H9 (cell line): Measurements from ENCODE around the gene SYT7. TPM values are rescaled to one million over a fixed set of nuclear protein-coding genes. Genes with fewer than 3 reads are reported as not detected.
A peak's percentile ranks its signal among the peaks of the same experiment; 100 is the strongest.

ENCODE experiments used
- DNase-seq: peaks from one replicate; pipeline ENCODE4 v3.0.0-alpha.2; 2017
- H2AFZ ChIP-seq: one replicate; pipeline ENCODE4 v1.6.1; 2013; ENCODE audit warnings: mild to moderate bottlenecking, low read length, control low read depth, moderate library complexity
- H2AK5ac ChIP-seq: 2 replicates; pipeline ENCODE4 v1.6.1; 2013; ENCODE audit warnings: low read length, control low read depth, mixed read lengths; ENCODE audit not compliant: insufficient read length
- H2BK120ac ChIP-seq: one replicate; pipeline ENCODE4 v1.6.1; 2013; ENCODE audit warnings: low read depth, mild to moderate bottlenecking, low read length, control low read depth, inconsistent platforms; ENCODE audit not compliant: poor library complexity, severe bottlenecking
- H2BK12ac ChIP-seq: 2 replicates; pipeline ENCODE4 v1.6.1; 2013; ENCODE audit warnings: low read length, control low read depth, mixed read lengths, low read depth; ENCODE audit not compliant: insufficient read length
- H2BK15ac ChIP-seq: 2 replicates; pipeline ENCODE4 v1.6.1; 2013; ENCODE audit warnings: low read depth, low read length, control low read depth
- H2BK20ac ChIP-seq: one replicate; pipeline ENCODE4 v1.6.1; 2013; ENCODE audit warnings: low read depth, mild to moderate bottlenecking, low read length, control low read depth, inconsistent platforms; ENCODE audit not compliant: poor library complexity, severe bottlenecking
- H2BK5ac ChIP-seq: 2 replicates; pipeline ENCODE4 v1.6.1; 2013; ENCODE audit warnings: low read length, control low read depth, mixed read lengths; ENCODE audit not compliant: insufficient read length
- H3K14ac ChIP-seq: 2 replicates; pipeline ENCODE4 v1.6.1; 2013; ENCODE audit warnings: low read length, control low read depth; ENCODE audit not compliant: insufficient read depth
- H3K18ac ChIP-seq: 2 replicates; pipeline ENCODE4 v1.6.1; 2013; ENCODE audit warnings: low read depth, mild to moderate bottlenecking, mixed read lengths, low read length, control low read depth; ENCODE audit not compliant: insufficient read length
- H3K23ac ChIP-seq: 2 replicates; pipeline ENCODE4 v1.6.1; 2013; ENCODE audit warnings: low read length, control low read depth, mixed read lengths, low read depth; ENCODE audit not compliant: insufficient read length
- H3K23me2 ChIP-seq: 2 replicates; pipeline ENCODE4 v1.6.1; 2013; ENCODE audit warnings: low read depth, mild to moderate bottlenecking, mixed read lengths, low read length, control low read depth; ENCODE audit not compliant: insufficient read length, poor library complexity, severe bottlenecking
- H3K27ac ChIP-seq: 2 replicates; pipeline ENCODE4 v1.5.1; 2013; ENCODE audit warnings: low read length, control low read depth, mixed read lengths, low read depth; ENCODE audit not compliant: insufficient read length
- H3K27me3 ChIP-seq: 2 replicates; pipeline ENCODE4 v1.6.1; 2013; ENCODE audit warnings: low read length, control low read depth, inconsistent platforms; ENCODE audit not compliant: insufficient read depth
- H3K4ac ChIP-seq: 2 replicates; pipeline ENCODE4 v1.6.1; 2013; ENCODE audit warnings: low read depth, mild to moderate bottlenecking, control low read depth, inconsistent platforms, low read length, moderate library complexity
- H3K4me1 ChIP-seq: 2 replicates; pipeline ENCODE4 v1.6.1; 2013; ENCODE audit warnings: low read length, control low read depth, inconsistent platforms; ENCODE audit not compliant: insufficient read depth
- H3K4me2 ChIP-seq: 2 replicates; pipeline ENCODE4 v1.6.1; 2013; ENCODE audit warnings: low read length, control low read depth, mixed read lengths; ENCODE audit not compliant: insufficient read length, insufficient read depth
- H3K56ac ChIP-seq: 2 replicates; pipeline ENCODE4 v1.6.1; 2013; ENCODE audit warnings: low read depth, mild to moderate bottlenecking, mixed read lengths, low read length, control low read depth; ENCODE audit not compliant: insufficient read length
- H3K79me1 ChIP-seq: 2 replicates; pipeline ENCODE4 v1.6.1; 2013; ENCODE audit warnings: low read depth, mild to moderate bottlenecking, moderate library complexity, low read length, control low read depth, inconsistent platforms; ENCODE audit not compliant: insufficient read depth, poor library complexity, severe bottlenecking
- H3K79me2 ChIP-seq: 2 replicates; pipeline ENCODE4 v1.6.1; 2013; ENCODE audit warnings: low read length, control low read depth, inconsistent platforms; ENCODE audit not compliant: insufficient read depth
- H3K9ac ChIP-seq: 2 replicates; pipeline ENCODE4 v1.6.1; 2013; ENCODE audit warnings: low read length, control low read depth, mixed read lengths; ENCODE audit not compliant: insufficient read length; ENCODE audit errors: extremely low read depth
- H3K9me3 ChIP-seq: one replicate; pipeline ENCODE4 v1.6.1; 2013; ENCODE audit warnings: low read depth, low read length, inconsistent platforms; ENCODE audit not compliant: control insufficient read depth
- H3T11ph ChIP-seq: one replicate; pipeline ENCODE4 v1.6.1; 2013; ENCODE audit warnings: mild to moderate bottlenecking, low read length, control low read depth, inconsistent platforms
- H4K20me1 ChIP-seq: one replicate; pipeline ENCODE4 v1.6.1; 2013; ENCODE audit not compliant: control insufficient read depth, insufficient read length, insufficient read depth
- H4K5ac ChIP-seq: 2 replicates; pipeline ENCODE4 v1.6.1; 2013; ENCODE audit warnings: low read depth, mild to moderate bottlenecking, mixed read lengths, low read length, control low read depth; ENCODE audit not compliant: insufficient read length
- H4K8ac ChIP-seq: replicated peaks from 2 replicates; pipeline ENCODE4 v1.6.1; 2013; ENCODE audit warnings: low read length, control low read depth, mixed read lengths, low read depth; ENCODE audit not compliant: insufficient read length
- H4K91ac ChIP-seq: 2 replicates; pipeline ENCODE4 v1.6.1; 2013; ENCODE audit warnings: low read depth, mild to moderate bottlenecking, moderate library complexity, mixed read lengths, low read length, control low read depth; ENCODE audit not compliant: insufficient read length
- H3K27ac Mint-ChIP-seq, 3 experiments: 2 replicates in 2 of 3; 3 replicates in 1 of 3; pipeline ENCODE4 v1.8.0; 2020 to 2021; ENCODE audit warnings: mixed read lengths in 3 of 3, mild to moderate bottlenecking in 1 of 3, moderate library complexity in 1 of 3
- H3K27me3 Mint-ChIP-seq: 2 replicates; pipeline ENCODE4 v1.8.0; 2021; ENCODE audit warnings: low read depth, mild to moderate bottlenecking, moderate library complexity, mixed read lengths
- H3K36me3 Mint-ChIP-seq, 3 experiments: 2 replicates in 2 of 3; 3 replicates in 1 of 3; pipeline ENCODE4 v1.8.0; 2020 to 2021; ENCODE audit warnings: low read depth in 3 of 3, mixed read lengths in 3 of 3; ENCODE audit not compliant: insufficient read depth in 1 of 3
- H3K4me1 Mint-ChIP-seq, 2 experiments: 2 replicates each; pipeline ENCODE4 v1.8.0; 2020; ENCODE audit warnings: mixed read lengths in 2 of 2
- H3K4me3 Mint-ChIP-seq, 2 experiments: 2 replicates in 1 of 2; 3 replicates in 1 of 2; pipeline ENCODE4 v1.8.0; 2020 to 2021; ENCODE audit warnings: mild to moderate bottlenecking in 2 of 2, mixed read lengths in 2 of 2, moderate library complexity in 1 of 2
- H3K9me3 Mint-ChIP-seq, 2 experiments: 2 replicates in 1 of 2; 3 replicates in 1 of 2; pipeline ENCODE4 v1.8.0; 2020; ENCODE audit warnings: mild to moderate bottlenecking in 2 of 2, mixed read lengths in 2 of 2, moderate library complexity in 1 of 2
- CTCF ChIP-seq: fragments of 200-600 bp; sonication (generic); conservative IDR thresholded peaks from 3 replicates; pipeline ENCODE4 v1.8.0; 2021; ENCODE audit warnings: antibody characterized with exemption, mild to moderate bottlenecking
- WGBS: extraction: QIAGEN DNeasy Blood & Tissue Kit; methylation state at CpG from one replicate; pipeline ENCODE4 v1.1.7; 2013; ENCODE audit warnings: missing lambda C conversion rate, low lambda C conversion rate, mixed read lengths; ENCODE audit not compliant: insufficient read length; ENCODE audit errors: extremely low coverage; 5-methylcytosine and 5-hydroxymethylcytosine counted together
- total RNA-seq: library from RNA; stranded (reverse); gene quantifications from 2 replicates; pipeline ENCODE4 v1.2.1, GENCODE V29; 2021

Gene SYT7
- total RNA-seq, 1 experiment from 2014 or later = 8.8 TPM

GRCh38 chr11:61586792-61587430 lies 6.0 kb upstream of the SYT7 start:
- H3K27ac ChIP-seq = no peak overlapping the region
- H3T11ph ChIP-seq = no peak overlapping the region
- Mint-ChIP-seq H3K4me3 (peak overlapping the region; percentile 55 to 60), H3K36me3 (no peaks in the 10 kb centered on the region), H3K27me3 (peaks cover 81% of the 10 kb centered on the region), H3K9me3 (no peaks in the 10 kb centered on the region; a peak in 2 of 5 replicates), H3K4me1 (peaks cover 33 to 50% of the 10 kb centered on the region in 2 experiments), H3K27ac (peak overlapping the region in 1 of 3 experiments; percentile 25; a peak in 1 of 7 replicates)
- no peak overlapping the region for H2BK120ac ChIP-seq
- no peak overlapping the region for H2BK5ac ChIP-seq
- no peak overlapping the region for H4K8ac ChIP-seq
- DNase-seq = no peak
- no peak overlapping the region for H3K9ac ChIP-seq
- peaks cover 4% of the 10 kb centered on the region; the same call in 1 of the 2 replicates for H3K27me3 ChIP-seq
- H3K23me2 ChIP-seq = peaks cover 17% of the 10 kb centered on the region
- H2BK20ac ChIP-seq = no peak overlapping the region
- H2BK12ac ChIP-seq = no peak overlapping the region
- no peaks in the 10 kb centered on the region for H4K20me1 ChIP-seq
- H2AK5ac ChIP-seq = no peak overlapping the region
- no peaks in the 10 kb centered on the region for H3K79me1 ChIP-seq
- WGBS = no CpG with 5 or more reads among the region's 13 CpGs
- H3K14ac ChIP-seq = no peak overlapping the region
- no peaks in the 10 kb centered on the region for H3K9me3 ChIP-seq
- H2BK15ac ChIP-seq = peak overlapping the region; percentile 32; the same call in 1 of the 2 replicates
- H3K79me2 ChIP-seq = no peaks in the 10 kb centered on the region
- no peak overlapping the region for H4K5ac ChIP-seq
- TF ChIP-seq CTCF = no peak
- no peak overlapping the region for H3K56ac ChIP-seq
- no peak overlapping the region for H4K91ac ChIP-seq
- no peak overlapping the region for H3K23ac ChIP-seq
- no peak overlapping the region; the same call in 1 of the 2 replicates for H3K4ac ChIP-seq
- peak overlapping the region; percentile 82 for H3K4me2 ChIP-seq
- H3K18ac ChIP-seq = peak overlapping the region; percentile 72
- H2AFZ ChIP-seq = no peak overlapping the region
- no peaks in the 10 kb centered on the region; the same call in 1 of the 2 replicates for H3K4me1 ChIP-seq
